H9 (cell line): ENCODE results near the gene PSTPIP1. TPM values are rescaled to one million over a fixed set of nuclear protein-coding genes. Genes with fewer than 3 reads are reported as not detected.

Experiments used
- DNase-seq: peaks from one replicate; pipeline ENCODE4 v3.0.0-alpha.2; 2017
- H2AFZ ChIP-seq: one replicate; pipeline ENCODE4 v1.6.1; 2013; ENCODE audit warnings: mild to moderate bottlenecking, low read length, control low read depth, moderate library complexity
- H2AK5ac ChIP-seq: 2 replicates; pipeline ENCODE4 v1.6.1; 2013; ENCODE audit warnings: low read length, control low read depth, mixed read lengths; ENCODE audit not compliant: insufficient read length
- H2BK120ac ChIP-seq: one replicate; pipeline ENCODE4 v1.6.1; 2013; ENCODE audit warnings: low read depth, mild to moderate bottlenecking, low read length, control low read depth, inconsistent platforms; ENCODE audit not compliant: poor library complexity, severe bottlenecking
- H2BK12ac ChIP-seq: 2 replicates; pipeline ENCODE4 v1.6.1; 2013; ENCODE audit warnings: low read length, control low read depth, mixed read lengths, low read depth; ENCODE audit not compliant: insufficient read length
- H2BK15ac ChIP-seq: 2 replicates; pipeline ENCODE4 v1.6.1; 2013; ENCODE audit warnings: low read depth, low read length, control low read depth
- H2BK20ac ChIP-seq: one replicate; pipeline ENCODE4 v1.6.1; 2013; ENCODE audit warnings: low read depth, mild to moderate bottlenecking, low read length, control low read depth, inconsistent platforms; ENCODE audit not compliant: poor library complexity, severe bottlenecking
- H2BK5ac ChIP-seq: 2 replicates; pipeline ENCODE4 v1.6.1; 2013; ENCODE audit warnings: low read length, control low read depth, mixed read lengths; ENCODE audit not compliant: insufficient read length
- H3K14ac ChIP-seq: 2 replicates; pipeline ENCODE4 v1.6.1; 2013; ENCODE audit warnings: low read length, control low read depth; ENCODE audit not compliant: insufficient read depth
- H3K18ac ChIP-seq: 2 replicates; pipeline ENCODE4 v1.6.1; 2013; ENCODE audit warnings: low read depth, mild to moderate bottlenecking, mixed read lengths, low read length, control low read depth; ENCODE audit not compliant: insufficient read length
- H3K23ac ChIP-seq: 2 replicates; pipeline ENCODE4 v1.6.1; 2013; ENCODE audit warnings: low read length, control low read depth, mixed read lengths, low read depth; ENCODE audit not compliant: insufficient read length
- H3K23me2 ChIP-seq: 2 replicates; pipeline ENCODE4 v1.6.1; 2013; ENCODE audit warnings: low read depth, mild to moderate bottlenecking, mixed read lengths, low read length, control low read depth; ENCODE audit not compliant: insufficient read length, poor library complexity, severe bottlenecking
- H3K27ac ChIP-seq: 2 replicates; pipeline ENCODE4 v1.5.1; 2013; ENCODE audit warnings: low read length, control low read depth, mixed read lengths, low read depth; ENCODE audit not compliant: insufficient read length
- H3K27me3 ChIP-seq: 2 replicates; pipeline ENCODE4 v1.6.1; 2013; ENCODE audit warnings: low read length, control low read depth, inconsistent platforms; ENCODE audit not compliant: insufficient read depth
- H3K4ac ChIP-seq: 2 replicates; pipeline ENCODE4 v1.6.1; 2013; ENCODE audit warnings: low read depth, mild to moderate bottlenecking, control low read depth, inconsistent platforms, low read length, moderate library complexity
- H3K4me1 ChIP-seq: 2 replicates; pipeline ENCODE4 v1.6.1; 2013; ENCODE audit warnings: low read length, control low read depth, inconsistent platforms; ENCODE audit not compliant: insufficient read depth
- H3K4me2 ChIP-seq: 2 replicates; pipeline ENCODE4 v1.6.1; 2013; ENCODE audit warnings: low read length, control low read depth, mixed read lengths; ENCODE audit not compliant: insufficient read length, insufficient read depth
- H3K56ac ChIP-seq: 2 replicates; pipeline ENCODE4 v1.6.1; 2013; ENCODE audit warnings: low read depth, mild to moderate bottlenecking, mixed read lengths, low read length, control low read depth; ENCODE audit not compliant: insufficient read length
- H3K79me1 ChIP-seq: 2 replicates; pipeline ENCODE4 v1.6.1; 2013; ENCODE audit warnings: low read depth, mild to moderate bottlenecking, moderate library complexity, low read length, control low read depth, inconsistent platforms; ENCODE audit not compliant: insufficient read depth, poor library complexity, severe bottlenecking
- H3K79me2 ChIP-seq: 2 replicates; pipeline ENCODE4 v1.6.1; 2013; ENCODE audit warnings: low read length, control low read depth, inconsistent platforms; ENCODE audit not compliant: insufficient read depth
- H3K9ac ChIP-seq: 2 replicates; pipeline ENCODE4 v1.6.1; 2013; ENCODE audit warnings: low read length, control low read depth, mixed read lengths; ENCODE audit not compliant: insufficient read length; ENCODE audit errors: extremely low read depth
- H3K9me3 ChIP-seq: one replicate; pipeline ENCODE4 v1.6.1; 2013; ENCODE audit warnings: low read depth, low read length, inconsistent platforms; ENCODE audit not compliant: control insufficient read depth
- H3T11ph ChIP-seq: one replicate; pipeline ENCODE4 v1.6.1; 2013; ENCODE audit warnings: mild to moderate bottlenecking, low read length, control low read depth, inconsistent platforms
- H4K20me1 ChIP-seq: one replicate; pipeline ENCODE4 v1.6.1; 2013; ENCODE audit not compliant: control insufficient read depth, insufficient read length, insufficient read depth
- H4K5ac ChIP-seq: 2 replicates; pipeline ENCODE4 v1.6.1; 2013; ENCODE audit warnings: low read depth, mild to moderate bottlenecking, mixed read lengths, low read length, control low read depth; ENCODE audit not compliant: insufficient read length
- H4K8ac ChIP-seq: replicated peaks from 2 replicates; pipeline ENCODE4 v1.6.1; 2013; ENCODE audit warnings: low read length, control low read depth, mixed read lengths, low read depth; ENCODE audit not compliant: insufficient read length
- H4K91ac ChIP-seq: 2 replicates; pipeline ENCODE4 v1.6.1; 2013; ENCODE audit warnings: low read depth, mild to moderate bottlenecking, moderate library complexity, mixed read lengths, low read length, control low read depth; ENCODE audit not compliant: insufficient read length
- H3K27ac Mint-ChIP-seq, 3 experiments: 2 replicates in 2 of 3; 3 replicates in 1 of 3; pipeline ENCODE4 v1.8.0; 2020 to 2021; ENCODE audit warnings: mixed read lengths in 3 of 3, mild to moderate bottlenecking in 1 of 3, moderate library complexity in 1 of 3
- H3K27me3 Mint-ChIP-seq: 2 replicates; pipeline ENCODE4 v1.8.0; 2021; ENCODE audit warnings: low read depth, mild to moderate bottlenecking, moderate library complexity, mixed read lengths
- H3K36me3 Mint-ChIP-seq, 3 experiments: 2 replicates in 2 of 3; 3 replicates in 1 of 3; pipeline ENCODE4 v1.8.0; 2020 to 2021; ENCODE audit warnings: low read depth in 3 of 3, mixed read lengths in 3 of 3; ENCODE audit not compliant: insufficient read depth in 1 of 3
- H3K4me1 Mint-ChIP-seq, 2 experiments: 2 replicates each; pipeline ENCODE4 v1.8.0; 2020; ENCODE audit warnings: mixed read lengths in 2 of 2
- H3K4me3 Mint-ChIP-seq, 2 experiments: 2 replicates in 1 of 2; 3 replicates in 1 of 2; pipeline ENCODE4 v1.8.0; 2020 to 2021; ENCODE audit warnings: mild to moderate bottlenecking in 2 of 2, mixed read lengths in 2 of 2, moderate library complexity in 1 of 2
- H3K9me3 Mint-ChIP-seq, 2 experiments: 2 replicates in 1 of 2; 3 replicates in 1 of 2; pipeline ENCODE4 v1.8.0; 2020; ENCODE audit warnings: mild to moderate bottlenecking in 2 of 2, mixed read lengths in 2 of 2, moderate library complexity in 1 of 2
- CTCF ChIP-seq: fragments of 200-600 bp; sonication (generic); conservative IDR thresholded peaks from 3 replicates; pipeline ENCODE4 v1.8.0; 2021; ENCODE audit warnings: antibody characterized with exemption, mild to moderate bottlenecking
- total RNA-seq: library from RNA; stranded (reverse); gene quantifications from 2 replicates; pipeline ENCODE4 v1.2.1, GENCODE V29; 2021

The PSTPIP1 gene
- total RNA-seq, 1 experiment from 2014 or later, result 1.8 TPM

- peaks cover 47 to 56% of the 10 kb centered on the region in 2 experiments for H3K4me1 Mint-ChIP-seq
- DNase-seq, result no peak
These were observed 65.6 kb downstream of the PSTPIP1 start for GRCh38 chr15:77060546-77060945.

More at GRCh38 chr15:77060546-77060945, 65.6 kb downstream of the PSTPIP1 start:
- H3K9ac ChIP-seq, result no peak overlapping the region
- peaks cover 3% of the 10 kb centered on the region for H3K79me1 ChIP-seq
- H3K56ac ChIP-seq, result no peak overlapping the region
- H4K5ac ChIP-seq, result no peak overlapping the region
- no peak overlapping the region for H3T11ph ChIP-seq
- no peak for TF ChIP-seq CTCF
- no peak overlapping the region for H3K23ac ChIP-seq
- H4K20me1 ChIP-seq, result no peaks in the 10 kb centered on the region
- H2BK120ac ChIP-seq, result no peak overlapping the region
- no peaks in the 10 kb centered on the region for H3K27me3 Mint-ChIP-seq
- H2AK5ac ChIP-seq, result no peak overlapping the region
- H3K4me1 ChIP-seq, result peaks cover 2% of the 10 kb centered on the region
- no peak overlapping the region for H2BK15ac ChIP-seq
- no peak overlapping the region for H2AFZ ChIP-seq
- no peak overlapping the region for H4K91ac ChIP-seq
- H3K27ac ChIP-seq, result no peak overlapping the region
- no peak overlapping the region for H2BK20ac ChIP-seq
- H3K4me3 Mint-ChIP-seq, result no peak overlapping the region
- H2BK5ac ChIP-seq, result no peak overlapping the region
- no peaks in the 10 kb centered on the region for H3K36me3 Mint-ChIP-seq
- H3K14ac ChIP-seq, result no peak overlapping the region
- no peaks in the 10 kb centered on the region for H3K27me3 ChIP-seq
- H3K79me2 ChIP-seq, result peaks cover 4% of the 10 kb centered on the region; the same call in 1 of the 2 replicates
- H4K8ac ChIP-seq, result no peak overlapping the region
- H3K4me2 ChIP-seq, result no peak overlapping the region
- no peak overlapping the region for H2BK12ac ChIP-seq
- H3K9me3 ChIP-seq, result no peaks in the 10 kb centered on the region
- H3K4ac ChIP-seq, result no peak overlapping the region
- no peaks in the 10 kb centered on the region for H3K9me3 Mint-ChIP-seq
- no peak overlapping the region for H3K27ac Mint-ChIP-seq
- H3K23me2 ChIP-seq, result no peaks in the 10 kb centered on the region
- H3K18ac ChIP-seq, result no peak overlapping the region
